WTC11 (cell line): Measurements from ENCODE around the gene XCL1. TPM values are rescaled to one million over a fixed set of nuclear protein-coding genes. Genes with fewer than 3 reads are reported as not detected.
"Not testable (repeated sequence)": the region's sequence is repeated elsewhere in the genome, so short reads cannot be mapped to it uniquely, and the experiment has no call there.

Experiments
- ATAC-seq: fragments of 200-7000 bp; cut with Tn5 transposase; 2 replicates; pipeline ENCODE4 v1.10.0; 2021; ENCODE audit warnings: mild to moderate bottlenecking, moderate library complexity
- CTCF ChIA-PET: fragments of 300-600 bp; sonication (Branson Sonifier 250); formaldehyde crosslinking; loops from one replicate; lab custom pipeline; 2021; ENCODE audit warnings: antibody characterized with exemption; lab: Charles Lee
- POLR2A ChIA-PET: fragments of 350-600 bp; sonication (Branson Sonifier 250); formaldehyde crosslinking; loops from one replicate; lab custom pipeline; 2021; ENCODE audit warnings: antibody characterized with exemption; lab: Charles Lee
- DNase-seq: peaks from one replicate; pipeline ENCODE4 v3.0.0; 2021; ENCODE audit warnings: low spot score
- H3K27ac Mint-ChIP-seq: 2 replicates; pipeline ENCODE4 v1.8.0; 2021; ENCODE audit warnings: mixed read lengths
- H3K27me3 Mint-ChIP-seq: 2 replicates; pipeline ENCODE4 v1.8.0; 2021; ENCODE audit warnings: low read depth, mild to moderate bottlenecking, moderate library complexity, mixed read lengths
- H3K36me3 Mint-ChIP-seq: 2 replicates; pipeline ENCODE4 v1.8.0; 2021; ENCODE audit warnings: mixed read lengths
- H3K4me1 Mint-ChIP-seq: 2 replicates; pipeline ENCODE4 v1.8.0; 2022; ENCODE audit warnings: mixed read lengths
- H3K4me3 Mint-ChIP-seq: 2 replicates; pipeline ENCODE4 v1.8.0; 2021; ENCODE audit warnings: mild to moderate bottlenecking, moderate library complexity, mixed read lengths
- H3K9me3 Mint-ChIP-seq: 2 replicates; pipeline ENCODE4 v1.8.0; 2021; ENCODE audit warnings: mixed read lengths
- CREB1 ChIP-seq: sonication (generic); formaldehyde crosslinking; IDR thresholded peaks from 2 replicates; pipeline ENCODE4 v1.8.0; 2023; ENCODE audit warnings: mild to moderate bottlenecking, missing genetic modification reagents
- FOXK1 ChIP-seq: sonication (generic); formaldehyde crosslinking; IDR thresholded peaks from 2 replicates; pipeline ENCODE4 v1.8.0; 2022; ENCODE audit warnings: mild to moderate bottlenecking, moderate library complexity, missing genetic modification reagents
- KAT7 ChIP-seq: sonication (generic); formaldehyde crosslinking; IDR thresholded peaks from 2 replicates; pipeline ENCODE4 v1.8.1; 2023; ENCODE audit warnings: missing genetic modification reagents, mild to moderate bottlenecking, borderline replicate concordance
- MXD4 ChIP-seq: fragments of 250-450 bp; sonication (Bioruptor Pico); IDR thresholded peaks from 2 replicates; pipeline ENCODE4 v1.8.0; 2021; ENCODE audit warnings: mild to moderate bottlenecking, moderate library complexity, borderline replicate concordance
- NR1H2 ChIP-seq: sonication (generic); formaldehyde crosslinking; IDR thresholded peaks from 2 replicates; pipeline ENCODE4 v1.9.0; 2021; ENCODE audit warnings: mild to moderate bottlenecking, moderate library complexity, missing genetic modification reagents
- PRRX2 ChIP-seq: fragments of 250-450 bp; sonication (Bioruptor Pico); IDR thresholded peaks from 2 replicates; pipeline ENCODE4 v1.8.0; 2021; ENCODE audit warnings: mild to moderate bottlenecking
- TCF7 ChIP-seq: sonication (generic); formaldehyde crosslinking; IDR thresholded peaks from 2 replicates; pipeline ENCODE4 v1.8.0; 2022; ENCODE audit warnings: mild to moderate bottlenecking, low read depth, missing genetic modification reagents, moderate library complexity
- ZNF263 ChIP-seq: sonication (generic); formaldehyde crosslinking; IDR thresholded peaks from 2 replicates; pipeline ENCODE4 v1.8.1; 2022; ENCODE audit warnings: low read depth, mild to moderate bottlenecking, moderate library complexity, missing genetic modification reagents
- ZNF423 ChIP-seq: fragments of 250-450 bp; sonication (Bioruptor Pico); IDR thresholded peaks from 2 replicates; pipeline ENCODE4 v2.1.2; 2022; ENCODE audit warnings: mild to moderate bottlenecking, moderate library complexity
- total RNA-seq: library from RNA; stranded (reverse); gene quantifications from 3 replicates; pipeline ENCODE4 v1.2.3, GENCODE V29; 2021
- TF ChIP-seq, protein P1 (sequence below): sonication (generic); formaldehyde crosslinking; IDR thresholded peaks from 2 replicates; pipeline ENCODE4 v1.8.1; 2022; ENCODE audit warnings: mild to moderate bottlenecking, missing genetic modification reagents, moderate library complexity, borderline replicate concordance
- TF ChIP-seq, protein P2 (sequence below): sonication (generic); formaldehyde crosslinking; IDR thresholded peaks from 2 replicates; pipeline ENCODE4 v1.8.0; 2022; ENCODE audit warnings: mild to moderate bottlenecking, missing genetic modification reagents
- TF ChIP-seq, protein P3 (sequence below): sonication (generic); formaldehyde crosslinking; IDR thresholded peaks from 2 replicates; pipeline ENCODE4 v1.8.0; 2023; ENCODE audit warnings: mild to moderate bottlenecking, missing genetic modification reagents
- TF ChIP-seq, protein P4 (sequence below): sonication (generic); formaldehyde crosslinking; conservative IDR thresholded peaks from 2 replicates; pipeline ENCODE4 v1.8.1; 2023; ENCODE audit warnings: mild to moderate bottlenecking, low read depth, missing genetic modification reagents, moderate library complexity
- TF ChIP-seq, protein P5 (sequence below): sonication (generic); formaldehyde crosslinking; IDR thresholded peaks from 2 replicates; pipeline ENCODE4 v1.8.1; 2023; ENCODE audit warnings: mild to moderate bottlenecking, missing genetic modification reagents
- TF ChIP-seq, protein P6 (sequence below): sonication (generic); formaldehyde crosslinking; IDR thresholded peaks from 2 replicates; pipeline ENCODE4 v1.8.1; 2022; ENCODE audit warnings: low read depth, mild to moderate bottlenecking, moderate library complexity, missing genetic modification reagents, borderline replicate concordance
- TF ChIP-seq, protein P7 (sequence below): sonication (generic); formaldehyde crosslinking; IDR thresholded peaks from 2 replicates; pipeline ENCODE4 v1.8.1; 2022; ENCODE audit warnings: missing genetic modification reagents, borderline replicate concordance
- TF ChIP-seq, protein P8 (sequence below): fragments of 250-450 bp; sonication (Bioruptor Pico); IDR thresholded peaks from 2 replicates; pipeline ENCODE4 v1.9.0; 2021; ENCODE audit warnings: mild to moderate bottlenecking, borderline replicate concordance

Gene XCL1
- total RNA-seq, 1 experiment from 2014 or later, result 1.1 TPM

DNA sequence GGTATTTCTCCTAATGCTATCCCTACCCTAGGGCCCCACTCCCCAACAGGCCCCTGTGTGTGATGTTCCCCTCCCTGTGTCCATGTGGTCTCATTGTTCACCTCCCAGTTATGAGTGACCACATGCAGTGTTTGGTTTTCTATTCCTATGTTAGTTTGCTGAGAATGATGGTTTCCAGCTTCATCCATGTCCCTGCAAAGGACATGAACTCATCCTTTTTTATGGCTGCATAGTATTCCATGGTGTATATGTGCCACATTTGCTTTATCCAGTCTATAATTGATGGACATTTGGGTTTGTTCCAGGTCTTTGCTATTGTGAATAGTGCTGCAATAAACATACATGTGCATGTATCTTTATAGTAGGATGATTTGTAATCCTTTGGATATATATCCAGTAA, 19.0 kb downstream of the XCL1 start:
- H3K4me1 Mint-ChIP-seq, H3K36me3 Mint-ChIP-seq, CTCF ChIA-PET, H3K27me3 Mint-ChIP-seq, POLR2A ChIA-PET, H3K27ac Mint-ChIP-seq, H3K9me3 Mint-ChIP-seq, ATAC-seq, DNase-seq, H3K4me3 Mint-ChIP-seq: not testable (repeated sequence)

DNA sequence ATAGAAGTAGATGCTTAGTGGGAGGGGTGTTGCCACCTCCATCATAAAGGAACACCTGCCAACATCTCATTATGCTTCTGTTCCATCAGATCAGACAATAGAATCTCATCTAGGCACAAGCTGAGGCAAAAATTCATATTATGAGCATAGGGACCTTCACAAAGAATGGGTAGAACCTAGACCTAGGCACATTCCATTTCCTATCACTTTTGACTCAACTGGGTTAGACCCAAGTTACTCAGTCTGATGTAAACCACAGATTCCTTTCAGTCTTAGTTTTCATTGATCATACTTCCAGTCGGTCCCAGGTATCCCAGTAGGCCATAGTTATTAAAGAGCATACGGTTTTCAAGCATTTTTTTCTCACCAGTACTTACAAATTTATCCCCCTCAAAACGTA, 21.7 kb downstream of the XCL1 start:
- no peak for DNase-seq
- no peak for ATAC-seq
- no peaks in the 10 kb centered on the region for H3K27me3 Mint-ChIP-seq
- no peak overlapping the region for H3K4me3 Mint-ChIP-seq
- H3K36me3 Mint-ChIP-seq, result no peaks in the 10 kb centered on the region
- no peak overlapping the region for H3K27ac Mint-ChIP-seq
- CTCF ChIA-PET, result no interaction called here
- 0 out of 2 replicates have a peak, but pooled peaks cover 3% of the 10 kb centered on the region for H3K9me3 Mint-ChIP-seq
- H3K4me1 Mint-ChIP-seq, result no peaks in the 10 kb centered on the region
- POLR2A ChIA-PET, result no interaction called here
- TF ChIP-seq NR1H2 (CRISPR knock-in tag) (no peak), KAT7 (CRISPR knock-in tag) (no peak), TCF7 (CRISPR knock-in tag) (no peak), MXD4 (CRISPR knock-in tag) (no peak), ZNF263 (CRISPR knock-in tag) (no peak), CREB1 (CRISPR knock-in tag) (no peak), ZNF423 (no peak), PRRX2 (CRISPR knock-in tag) (no peak), FOXK1 (no peak)
- TF ChIP-seq, protein P1, sequence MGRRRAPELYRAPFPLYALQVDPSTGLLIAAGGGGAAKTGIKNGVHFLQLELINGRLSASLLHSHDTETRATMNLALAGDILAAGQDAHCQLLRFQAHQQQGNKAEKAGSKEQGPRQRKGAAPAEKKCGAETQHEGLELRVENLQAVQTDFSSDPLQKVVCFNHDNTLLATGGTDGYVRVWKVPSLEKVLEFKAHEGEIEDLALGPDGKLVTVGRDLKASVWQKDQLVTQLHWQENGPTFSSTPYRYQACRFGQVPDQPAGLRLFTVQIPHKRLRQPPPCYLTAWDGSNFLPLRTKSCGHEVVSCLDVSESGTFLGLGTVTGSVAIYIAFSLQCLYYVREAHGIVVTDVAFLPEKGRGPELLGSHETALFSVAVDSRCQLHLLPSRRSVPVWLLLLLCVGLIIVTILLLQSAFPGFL (CRISPR knock-in tag), result no peak
- TF ChIP-seq, protein P2, sequence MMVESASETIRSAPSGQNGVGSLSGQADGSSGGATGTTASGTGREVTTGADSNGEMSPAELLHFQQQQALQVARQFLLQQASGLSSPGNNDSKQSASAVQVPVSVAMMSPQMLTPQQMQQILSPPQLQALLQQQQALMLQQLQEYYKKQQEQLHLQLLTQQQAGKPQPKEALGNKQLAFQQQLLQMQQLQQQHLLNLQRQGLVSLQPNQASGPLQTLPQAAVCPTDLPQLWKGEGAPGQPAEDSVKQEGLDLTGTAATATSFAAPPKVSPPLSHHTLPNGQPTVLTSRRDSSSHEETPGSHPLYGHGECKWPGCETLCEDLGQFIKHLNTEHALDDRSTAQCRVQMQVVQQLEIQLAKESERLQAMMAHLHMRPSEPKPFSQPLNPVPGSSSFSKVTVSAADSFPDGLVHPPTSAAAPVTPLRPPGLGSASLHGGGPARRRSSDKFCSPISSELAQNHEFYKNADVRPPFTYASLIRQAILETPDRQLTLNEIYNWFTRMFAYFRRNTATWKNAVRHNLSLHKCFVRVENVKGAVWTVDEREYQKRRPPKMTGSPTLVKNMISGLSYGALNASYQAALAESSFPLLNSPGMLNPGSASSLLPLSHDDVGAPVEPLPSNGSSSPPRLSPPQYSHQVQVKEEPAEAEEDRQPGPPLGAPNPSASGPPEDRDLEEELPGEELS, result no peak
- TF ChIP-seq, protein P3, sequence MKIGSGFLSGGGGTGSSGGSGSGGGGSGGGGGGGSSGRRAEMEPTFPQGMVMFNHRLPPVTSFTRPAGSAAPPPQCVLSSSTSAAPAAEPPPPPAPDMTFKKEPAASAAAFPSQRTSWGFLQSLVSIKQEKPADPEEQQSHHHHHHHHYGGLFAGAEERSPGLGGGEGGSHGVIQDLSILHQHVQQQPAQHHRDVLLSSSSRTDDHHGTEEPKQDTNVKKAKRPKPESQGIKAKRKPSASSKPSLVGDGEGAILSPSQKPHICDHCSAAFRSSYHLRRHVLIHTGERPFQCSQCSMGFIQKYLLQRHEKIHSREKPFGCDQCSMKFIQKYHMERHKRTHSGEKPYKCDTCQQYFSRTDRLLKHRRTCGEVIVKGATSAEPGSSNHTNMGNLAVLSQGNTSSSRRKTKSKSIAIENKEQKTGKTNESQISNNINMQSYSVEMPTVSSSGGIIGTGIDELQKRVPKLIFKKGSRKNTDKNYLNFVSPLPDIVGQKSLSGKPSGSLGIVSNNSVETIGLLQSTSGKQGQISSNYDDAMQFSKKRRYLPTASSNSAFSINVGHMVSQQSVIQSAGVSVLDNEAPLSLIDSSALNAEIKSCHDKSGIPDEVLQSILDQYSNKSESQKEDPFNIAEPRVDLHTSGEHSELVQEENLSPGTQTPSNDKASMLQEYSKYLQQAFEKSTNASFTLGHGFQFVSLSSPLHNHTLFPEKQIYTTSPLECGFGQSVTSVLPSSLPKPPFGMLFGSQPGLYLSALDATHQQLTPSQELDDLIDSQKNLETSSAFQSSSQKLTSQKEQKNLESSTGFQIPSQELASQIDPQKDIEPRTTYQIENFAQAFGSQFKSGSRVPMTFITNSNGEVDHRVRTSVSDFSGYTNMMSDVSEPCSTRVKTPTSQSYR (CRISPR knock-in tag), result no peak
- TF ChIP-seq, protein P4, sequence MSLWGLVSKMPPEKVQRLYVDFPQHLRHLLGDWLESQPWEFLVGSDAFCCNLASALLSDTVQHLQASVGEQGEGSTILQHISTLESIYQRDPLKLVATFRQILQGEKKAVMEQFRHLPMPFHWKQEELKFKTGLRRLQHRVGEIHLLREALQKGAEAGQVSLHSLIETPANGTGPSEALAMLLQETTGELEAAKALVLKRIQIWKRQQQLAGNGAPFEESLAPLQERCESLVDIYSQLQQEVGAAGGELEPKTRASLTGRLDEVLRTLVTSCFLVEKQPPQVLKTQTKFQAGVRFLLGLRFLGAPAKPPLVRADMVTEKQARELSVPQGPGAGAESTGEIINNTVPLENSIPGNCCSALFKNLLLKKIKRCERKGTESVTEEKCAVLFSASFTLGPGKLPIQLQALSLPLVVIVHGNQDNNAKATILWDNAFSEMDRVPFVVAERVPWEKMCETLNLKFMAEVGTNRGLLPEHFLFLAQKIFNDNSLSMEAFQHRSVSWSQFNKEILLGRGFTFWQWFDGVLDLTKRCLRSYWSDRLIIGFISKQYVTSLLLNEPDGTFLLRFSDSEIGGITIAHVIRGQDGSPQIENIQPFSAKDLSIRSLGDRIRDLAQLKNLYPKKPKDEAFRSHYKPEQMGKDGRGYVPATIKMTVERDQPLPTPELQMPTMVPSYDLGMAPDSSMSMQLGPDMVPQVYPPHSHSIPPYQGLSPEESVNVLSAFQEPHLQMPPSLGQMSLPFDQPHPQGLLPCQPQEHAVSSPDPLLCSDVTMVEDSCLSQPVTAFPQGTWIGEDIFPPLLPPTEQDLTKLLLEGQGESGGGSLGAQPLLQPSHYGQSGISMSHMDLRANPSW (CRISPR knock-in tag), result no peak
- TF ChIP-seq, protein P5, sequence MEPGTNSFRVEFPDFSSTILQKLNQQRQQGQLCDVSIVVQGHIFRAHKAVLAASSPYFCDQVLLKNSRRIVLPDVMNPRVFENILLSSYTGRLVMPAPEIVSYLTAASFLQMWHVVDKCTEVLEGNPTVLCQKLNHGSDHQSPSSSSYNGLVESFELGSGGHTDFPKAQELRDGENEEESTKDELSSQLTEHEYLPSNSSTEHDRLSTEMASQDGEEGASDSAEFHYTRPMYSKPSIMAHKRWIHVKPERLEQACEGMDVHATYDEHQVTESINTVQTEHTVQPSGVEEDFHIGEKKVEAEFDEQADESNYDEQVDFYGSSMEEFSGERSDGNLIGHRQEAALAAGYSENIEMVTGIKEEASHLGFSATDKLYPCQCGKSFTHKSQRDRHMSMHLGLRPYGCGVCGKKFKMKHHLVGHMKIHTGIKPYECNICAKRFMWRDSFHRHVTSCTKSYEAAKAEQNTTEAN (CRISPR knock-in tag), result no peak
- TF ChIP-seq, protein P6, sequence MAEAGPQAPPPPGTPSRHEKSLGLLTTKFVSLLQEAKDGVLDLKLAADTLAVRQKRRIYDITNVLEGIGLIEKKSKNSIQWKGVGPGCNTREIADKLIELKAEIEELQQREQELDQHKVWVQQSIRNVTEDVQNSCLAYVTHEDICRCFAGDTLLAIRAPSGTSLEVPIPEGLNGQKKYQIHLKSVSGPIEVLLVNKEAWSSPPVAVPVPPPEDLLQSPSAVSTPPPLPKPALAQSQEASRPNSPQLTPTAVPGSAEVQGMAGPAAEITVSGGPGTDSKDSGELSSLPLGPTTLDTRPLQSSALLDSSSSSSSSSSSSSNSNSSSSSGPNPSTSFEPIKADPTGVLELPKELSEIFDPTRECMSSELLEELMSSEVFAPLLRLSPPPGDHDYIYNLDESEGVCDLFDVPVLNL (CRISPR knock-in tag), result no peak
- TF ChIP-seq, protein P7, sequence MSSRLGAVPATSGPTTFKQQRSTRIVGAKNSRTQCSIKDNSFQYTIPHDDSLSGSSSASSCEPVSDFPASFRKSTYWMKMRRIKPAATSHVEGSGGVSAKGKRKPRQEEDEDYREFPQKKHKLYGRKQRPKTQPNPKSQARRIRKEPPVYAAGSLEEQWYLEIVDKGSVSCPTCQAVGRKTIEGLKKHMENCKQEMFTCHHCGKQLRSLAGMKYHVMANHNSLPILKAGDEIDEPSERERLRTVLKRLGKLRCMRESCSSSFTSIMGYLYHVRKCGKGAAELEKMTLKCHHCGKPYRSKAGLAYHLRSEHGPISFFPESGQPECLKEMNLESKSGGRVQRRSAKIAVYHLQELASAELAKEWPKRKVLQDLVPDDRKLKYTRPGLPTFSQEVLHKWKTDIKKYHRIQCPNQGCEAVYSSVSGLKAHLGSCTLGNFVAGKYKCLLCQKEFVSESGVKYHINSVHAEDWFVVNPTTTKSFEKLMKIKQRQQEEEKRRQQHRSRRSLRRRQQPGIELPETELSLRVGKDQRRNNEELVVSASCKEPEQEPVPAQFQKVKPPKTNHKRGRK (CRISPR knock-in tag), result no peak
- TF ChIP-seq, protein P8, sequence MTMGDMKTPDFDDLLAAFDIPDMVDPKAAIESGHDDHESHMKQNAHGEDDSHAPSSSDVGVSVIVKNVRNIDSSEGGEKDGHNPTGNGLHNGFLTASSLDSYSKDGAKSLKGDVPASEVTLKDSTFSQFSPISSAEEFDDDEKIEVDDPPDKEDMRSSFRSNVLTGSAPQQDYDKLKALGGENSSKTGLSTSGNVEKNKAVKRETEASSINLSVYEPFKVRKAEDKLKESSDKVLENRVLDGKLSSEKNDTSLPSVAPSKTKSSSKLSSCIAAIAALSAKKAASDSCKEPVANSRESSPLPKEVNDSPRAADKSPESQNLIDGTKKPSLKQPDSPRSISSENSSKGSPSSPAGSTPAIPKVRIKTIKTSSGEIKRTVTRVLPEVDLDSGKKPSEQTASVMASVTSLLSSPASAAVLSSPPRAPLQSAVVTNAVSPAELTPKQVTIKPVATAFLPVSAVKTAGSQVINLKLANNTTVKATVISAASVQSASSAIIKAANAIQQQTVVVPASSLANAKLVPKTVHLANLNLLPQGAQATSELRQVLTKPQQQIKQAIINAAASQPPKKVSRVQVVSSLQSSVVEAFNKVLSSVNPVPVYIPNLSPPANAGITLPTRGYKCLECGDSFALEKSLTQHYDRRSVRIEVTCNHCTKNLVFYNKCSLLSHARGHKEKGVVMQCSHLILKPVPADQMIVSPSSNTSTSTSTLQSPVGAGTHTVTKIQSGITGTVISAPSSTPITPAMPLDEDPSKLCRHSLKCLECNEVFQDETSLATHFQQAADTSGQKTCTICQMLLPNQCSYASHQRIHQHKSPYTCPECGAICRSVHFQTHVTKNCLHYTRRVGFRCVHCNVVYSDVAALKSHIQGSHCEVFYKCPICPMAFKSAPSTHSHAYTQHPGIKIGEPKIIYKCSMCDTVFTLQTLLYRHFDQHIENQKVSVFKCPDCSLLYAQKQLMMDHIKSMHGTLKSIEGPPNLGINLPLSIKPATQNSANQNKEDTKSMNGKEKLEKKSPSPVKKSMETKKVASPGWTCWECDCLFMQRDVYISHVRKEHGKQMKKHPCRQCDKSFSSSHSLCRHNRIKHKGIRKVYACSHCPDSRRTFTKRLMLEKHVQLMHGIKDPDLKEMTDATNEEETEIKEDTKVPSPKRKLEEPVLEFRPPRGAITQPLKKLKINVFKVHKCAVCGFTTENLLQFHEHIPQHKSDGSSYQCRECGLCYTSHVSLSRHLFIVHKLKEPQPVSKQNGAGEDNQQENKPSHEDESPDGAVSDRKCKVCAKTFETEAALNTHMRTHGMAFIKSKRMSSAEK (CRISPR knock-in tag), result no peak
